AML-193 (cell line): ENCODE measurements around the gene PLD5.
"Not testable (repeated sequence)": the region's sequence is repeated elsewhere in the genome, so short reads cannot be mapped to it uniquely, and the experiment has no call there.

ENCODE experiments used
- DNase-seq, 2 experiments: peaks; one replicate each; lab custom pipeline; 2025; lab: John Stamatoyannopoulos, UW

PLD5 gene

GRCh38 chr1:242212401-242212800, 312.1 kb downstream of the PLD5 start:
- no peak for DNase-seq

- DNase-seq, result no peak
Measured at GRCh38 chr1:242211254-242212022, 313.1 kb downstream of the PLD5 start.

- DNase-seq, result not testable (repeated sequence)
Measured at GRCh38 chr1:242210316-242210715, 314.2 kb downstream of the PLD5 start.

- DNase-seq, result no peak
Measured at GRCh38 chr1:242209063-242209462, 315.4 kb downstream of the PLD5 start.

- no peak for DNase-seq
Measured at GRCh38 chr1:242208021-242208420, 316.5 kb downstream of the PLD5 start.

- DNase-seq, result no peak
Measured at GRCh38 chr1:242206994-242207393, 317.5 kb downstream of the PLD5 start.

GRCh38 chr1:242205622-242206489, 318.6 kb downstream of the PLD5 start:
- DNase-seq, result no peak

GRCh38 chr1:242203262-242203661, 321.2 kb downstream of the PLD5 start:
- no peak for DNase-seq

- no peak for DNase-seq
Measured at GRCh38 chr1:242201090-242201489, 323.4 kb downstream of the PLD5 start.

GRCh38 chr1:242199776-242200458, 324.6 kb downstream of the PLD5 start:
- DNase-seq, result no peak

- no peak for DNase-seq
Measured at GRCh38 chr1:242197907-242198820, 326.3 kb downstream of the PLD5 start.

GRCh38 chr1:242196914-242197313, 327.6 kb downstream of the PLD5 start:
- no peak for DNase-seq

- no peak for DNase-seq
Measured at GRCh38 chr1:242196101-242196500, 328.4 kb downstream of the PLD5 start.

GRCh38 chr1:242189591-242189990, 334.9 kb downstream of the PLD5 start:
- DNase-seq, result no peak

- no peak for DNase-seq
Measured at GRCh38 chr1:242187816-242188215, 336.7 kb downstream of the PLD5 start.

- no peak for DNase-seq
Measured at GRCh38 chr1:242187171-242187570, 337.3 kb downstream of the PLD5 start.

GRCh38 chr1:242185731-242186130, 338.8 kb downstream of the PLD5 start:
- DNase-seq, result no peak

- no peak for DNase-seq
Measured at GRCh38 chr1:242184955-242185354, 339.5 kb downstream of the PLD5 start.

- not testable (repeated sequence) for DNase-seq
Measured at GRCh38 chr1:242179767-242180166, 344.7 kb downstream of the PLD5 start.

GRCh38 chr1:242178924-242179708, 345.4 kb downstream of the PLD5 start:
- DNase-seq, result no peak

- DNase-seq, result no peak
Measured at GRCh38 chr1:242178436-242178835, 346.1 kb downstream of the PLD5 start.
